HL-60/S4 treated with phorbol 12-myristate 13-acetate at 8.2 ng/mL for 4 days and 3 days (cell line): Measurements from ENCODE around the gene ERICH2.

Source experiments
- in situ Hi-C: fragments of 300-500 bp; cut with MboI; formaldehyde crosslinking; loops from 2 replicates; pipeline ENCODE4 v1.15.0; 2022; ENCODE audit warnings: low sequenced_read_pairs

Gene ERICH2

GRCh38 chr2:170762760-170763159 lies 7.4 kb upstream of the ERICH2 start:
- in situ Hi-C loops: no loop called here

DNA sequence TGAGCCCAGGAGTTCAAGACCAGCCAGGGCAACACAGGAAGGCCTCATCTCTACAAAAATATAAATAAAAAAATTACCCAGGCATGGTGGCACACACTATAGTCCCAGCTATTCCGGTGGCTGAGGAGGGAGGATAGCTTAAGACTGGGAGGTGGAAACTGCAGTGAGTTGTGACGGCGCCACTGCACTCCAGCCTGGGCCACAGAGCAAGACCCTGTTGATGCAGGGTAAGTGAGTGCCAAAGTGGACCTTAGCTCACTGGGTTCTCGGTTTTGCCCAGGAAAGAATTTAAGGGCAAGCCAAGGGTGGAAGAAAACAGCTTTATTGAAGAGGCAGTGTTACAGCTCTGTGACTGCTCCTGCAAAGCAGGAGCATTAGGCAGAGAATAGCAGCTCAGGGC lies 6.9 kb upstream of the ERICH2 start:
- in situ Hi-C loops: no loop called here

GRCh38 chr2:170764880-170765261 lies 5.3 kb upstream of the ERICH2 start:
- in situ Hi-C loops: no loop called here

DNA sequence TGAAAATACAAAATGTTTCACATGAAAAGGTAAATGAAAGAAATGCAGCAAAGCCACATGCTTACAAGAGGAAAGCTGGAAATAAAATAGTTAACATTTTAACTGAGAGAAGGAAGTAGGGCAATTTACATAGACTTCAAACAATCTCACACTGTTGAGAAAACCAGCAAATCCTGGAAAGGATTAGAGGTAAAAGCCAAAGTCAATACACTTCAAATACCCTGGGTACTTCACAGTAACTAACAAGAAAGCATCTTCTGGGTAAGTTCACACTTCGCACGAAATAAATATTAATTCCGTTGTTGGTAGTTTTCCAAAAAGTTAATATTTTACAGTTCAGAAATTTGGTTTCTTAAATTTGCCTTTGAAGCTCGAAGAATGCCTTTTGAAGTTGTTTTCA lies 3.5 kb upstream of the ERICH2 start:
- in situ Hi-C loops: no loop called here

- in situ Hi-C loops: no loop called here
Observed at GRCh38 chr2:170770606-170771420, 635 bp downstream of the ERICH2 start.

GRCh38 chr2:170771421-170771937 lies 1.3 kb downstream of the ERICH2 start:
- in situ Hi-C loops: no loop called here

DNA sequence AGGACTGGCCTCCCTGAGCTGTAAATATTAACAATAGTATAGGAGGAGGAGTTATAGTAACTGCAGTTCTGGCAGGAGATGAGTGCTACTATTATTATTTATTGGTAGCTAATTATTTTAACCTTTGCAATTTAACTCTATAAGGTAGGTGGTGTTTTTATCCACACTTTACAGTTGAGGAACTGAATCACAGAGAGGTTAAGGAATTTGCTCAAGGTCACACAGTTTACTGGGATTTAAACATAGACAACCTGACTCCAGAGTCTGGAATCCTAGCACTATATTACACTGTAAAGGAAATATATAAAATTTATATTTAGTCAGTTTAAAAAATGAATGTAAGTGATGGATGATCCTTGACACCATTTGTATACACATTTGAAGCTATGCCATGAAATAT lies 2.1 kb downstream of the ERICH2 start:
- in situ Hi-C loops: no loop called here

DNA sequence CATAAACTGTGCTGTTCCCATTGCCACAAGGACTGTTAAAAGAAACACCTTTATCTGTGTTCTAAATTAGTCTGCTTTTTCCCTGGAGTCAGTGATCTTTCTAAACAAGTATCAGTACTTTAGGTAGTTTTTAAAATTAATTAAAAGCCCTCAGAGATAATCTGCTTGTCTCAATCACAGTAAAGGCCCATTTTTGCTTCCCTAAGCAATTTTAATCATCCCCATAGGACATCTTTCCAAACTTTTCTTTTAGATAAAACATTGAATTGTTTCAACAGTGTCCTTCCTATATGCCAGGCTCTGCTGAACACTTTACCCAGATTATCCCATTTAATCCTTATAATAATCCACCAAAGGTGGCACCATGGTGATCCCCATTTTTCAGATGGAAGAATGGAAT lies 3.9 kb downstream of the ERICH2 start:
- in situ Hi-C loops: no loop called here

- in situ Hi-C loops: no loop called here
Observed at GRCh38 chr2:170778900-170779299, 8.7 kb downstream of the ERICH2 start.

- in situ Hi-C loops: no loop called here
Observed at GRCh38 chr2:170779304-170779703, 9.1 kb downstream of the ERICH2 start.

DNA sequence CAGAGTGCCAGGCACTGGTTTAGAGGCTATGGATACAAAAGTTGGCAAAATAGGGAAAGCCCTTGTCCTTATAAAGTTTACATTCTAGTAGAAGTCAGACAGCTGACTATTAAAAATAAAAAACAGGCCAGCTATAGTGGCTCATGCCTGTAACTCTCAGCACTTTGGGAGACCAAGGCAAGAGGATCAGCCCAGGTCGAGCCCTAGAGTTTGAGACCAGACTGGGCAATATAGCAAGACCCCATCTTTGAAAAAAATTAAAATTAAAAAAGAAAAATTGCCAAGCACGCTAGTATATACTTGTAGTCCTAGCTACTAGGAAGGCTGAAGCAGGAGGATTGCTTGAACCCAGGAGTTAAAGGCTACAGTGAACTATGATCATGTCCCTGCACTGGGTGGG lies 12.5 kb downstream of the ERICH2 start:
- in situ Hi-C loops: no loop called here

DNA sequence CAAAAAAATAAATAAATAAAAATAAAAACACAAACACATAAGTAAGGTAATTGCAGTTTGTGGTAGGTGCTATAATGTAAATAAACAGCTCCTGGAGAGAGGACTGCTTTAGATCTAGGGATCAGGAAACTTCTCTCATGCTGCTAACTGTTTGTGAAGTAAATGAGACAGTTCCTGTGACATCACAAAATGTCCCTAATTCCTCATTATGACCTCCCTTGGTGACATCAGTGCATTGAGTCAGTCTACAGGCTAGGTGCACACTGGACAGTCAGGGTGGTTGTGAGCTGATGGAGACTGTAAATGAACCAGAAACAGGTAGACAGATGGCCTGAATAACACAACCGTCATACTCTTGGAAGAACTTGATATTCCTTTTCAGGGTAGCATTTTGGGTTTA lies 13.4 kb downstream of the ERICH2 start:
- in situ Hi-C loops: no loop called here

DNA sequence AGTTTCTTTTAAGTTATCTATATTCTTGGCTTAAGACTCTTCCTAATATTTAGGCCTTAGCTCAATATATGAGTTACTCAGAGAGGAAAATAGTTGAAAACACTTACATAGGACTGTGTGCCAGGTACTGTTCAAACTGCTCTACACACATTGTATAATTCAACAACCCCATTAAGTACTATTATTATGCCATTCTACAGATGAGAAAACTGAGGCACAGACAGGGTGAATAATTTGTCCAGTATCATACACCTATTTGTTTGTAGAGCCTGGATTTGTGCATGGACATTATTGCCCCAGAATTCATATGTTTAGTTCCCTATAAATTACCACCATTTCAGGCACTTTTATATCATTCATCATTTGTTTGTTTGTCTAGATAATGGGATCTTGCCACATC lies 28.8 kb downstream of the ERICH2 start:
- in situ Hi-C loops: no loop called here

GRCh38 chr2:170806548-170806947 lies 36.4 kb downstream of the ERICH2 start:
- in situ Hi-C loops: loop anchor here (25.0 kb wide), 1 partner anchor 394 kb away; no protein-coding TSS in a partner anchor

DNA sequence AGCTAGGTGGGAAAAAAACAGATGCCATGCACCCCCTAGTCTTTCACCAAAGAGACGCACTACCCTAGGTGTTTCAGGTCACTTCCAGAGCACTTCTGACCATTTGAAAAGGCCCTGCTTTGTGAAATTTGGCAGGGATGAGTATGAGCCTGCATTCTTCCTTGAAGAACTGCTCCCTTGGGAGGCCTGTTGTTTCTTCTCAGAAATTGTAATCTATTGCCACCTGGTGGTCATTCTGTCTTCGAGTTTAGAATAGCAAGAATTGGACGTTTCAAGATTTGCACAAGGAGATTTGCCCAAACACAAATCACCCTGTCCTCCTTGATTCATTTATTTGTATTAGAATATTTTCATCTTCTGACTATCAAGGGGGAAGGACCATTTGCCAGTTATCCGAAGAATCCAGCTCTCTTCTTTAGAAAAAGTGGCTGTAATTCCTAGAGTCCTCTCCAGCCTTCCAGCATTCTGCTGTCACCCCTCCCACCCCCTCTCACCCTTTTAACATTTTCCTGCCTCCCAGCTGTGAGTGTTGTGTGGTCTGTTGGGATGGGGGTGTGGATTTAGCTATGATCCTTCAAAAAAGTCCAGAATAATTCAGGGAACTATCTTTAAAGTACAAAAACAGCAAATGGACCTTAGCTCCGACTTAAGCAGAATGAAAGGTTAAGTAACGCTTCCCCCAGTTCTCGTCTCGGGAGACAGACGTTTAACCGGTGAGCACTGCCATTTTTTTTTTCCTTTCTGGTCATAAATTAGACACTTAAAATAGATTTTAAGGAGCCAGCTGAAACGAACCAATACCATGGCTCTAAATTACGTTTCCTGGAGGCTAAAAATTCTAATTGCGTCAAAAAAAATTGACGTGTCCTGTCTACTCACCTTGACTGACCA lies 42.8 kb downstream of the ERICH2 start:
- in situ Hi-C loops: loop anchor here (25.0 kb wide), 1 partner anchor 401 kb away; no protein-coding TSS in a partner anchor

GRCh38 chr2:170813611-170814532 lies 43.7 kb downstream of the ERICH2 start:
- in situ Hi-C loops: loop anchor here (25.0 kb wide), 1 partner anchor 402 kb away; no protein-coding TSS in a partner anchor

- in situ Hi-C loops: loop anchor here (25.0 kb wide), 1 partner anchor 402 kb away; no protein-coding TSS in a partner anchor
Observed at GRCh38 chr2:170814533-170815230, 44.5 kb downstream of the ERICH2 start.

GRCh38 chr2:170815311-170815710 lies 45.1 kb downstream of the ERICH2 start:
- in situ Hi-C loops: loop anchor here (25.0 kb wide), 1 partner anchor 403 kb away; no protein-coding TSS in a partner anchor

DNA sequence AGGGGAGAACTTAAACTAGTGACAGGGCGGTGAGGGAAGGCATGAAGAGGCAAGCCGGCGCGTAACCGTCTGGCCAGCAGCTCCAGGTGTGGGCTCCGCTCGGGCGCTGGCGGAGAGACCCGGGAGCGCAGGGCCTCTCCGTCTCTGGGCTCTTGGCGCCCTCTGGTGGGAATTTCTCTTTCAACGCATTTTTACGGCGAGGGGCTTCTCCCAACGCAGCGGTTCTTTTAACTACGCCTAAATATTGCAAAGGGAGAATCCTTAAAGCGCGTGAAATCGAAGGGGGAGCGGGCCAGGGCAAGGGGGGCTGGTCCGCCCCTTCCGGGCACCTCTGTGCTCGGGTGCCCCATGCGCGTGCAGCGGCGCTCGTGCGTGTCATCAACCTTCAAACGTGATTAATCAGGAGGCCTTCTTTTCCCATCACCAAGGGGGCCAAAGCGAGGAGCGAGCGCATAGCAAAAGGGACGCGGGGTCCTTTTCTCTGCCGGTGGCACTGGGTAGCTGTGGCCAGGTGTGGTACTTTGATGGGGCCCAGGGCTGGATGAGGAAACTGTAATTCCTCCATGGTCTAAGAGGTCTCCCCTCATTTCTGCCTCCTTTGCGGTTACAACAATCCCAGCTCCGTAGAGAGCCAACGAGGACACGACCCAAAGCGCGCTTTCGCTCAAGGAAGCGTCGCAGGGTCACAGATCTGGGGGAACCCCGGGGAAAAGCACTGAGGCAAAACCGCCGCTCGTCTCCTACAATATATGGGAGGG lies 45.7 kb downstream of the ERICH2 start:
- in situ Hi-C loops: loop anchor here (25.0 kb wide), 1 partner anchor 404 kb away; no protein-coding TSS in a partner anchor
